H9 (cell line): ENCODE results near the gene ETV6. TPM values are rescaled to one million over a fixed set of nuclear protein-coding genes. Genes with fewer than 3 reads are reported as not detected.

Experiments
- DNase-seq: peaks from one replicate; pipeline ENCODE4 v3.0.0-alpha.2; 2017
- H2AFZ ChIP-seq: one replicate; pipeline ENCODE4 v1.6.1; 2013; ENCODE audit warnings: mild to moderate bottlenecking, low read length, control low read depth, moderate library complexity
- H2AK5ac ChIP-seq: 2 replicates; pipeline ENCODE4 v1.6.1; 2013; ENCODE audit warnings: low read length, control low read depth, mixed read lengths; ENCODE audit not compliant: insufficient read length
- H2BK120ac ChIP-seq: one replicate; pipeline ENCODE4 v1.6.1; 2013; ENCODE audit warnings: low read depth, mild to moderate bottlenecking, low read length, control low read depth, inconsistent platforms; ENCODE audit not compliant: poor library complexity, severe bottlenecking
- H2BK12ac ChIP-seq: 2 replicates; pipeline ENCODE4 v1.6.1; 2013; ENCODE audit warnings: low read length, control low read depth, mixed read lengths, low read depth; ENCODE audit not compliant: insufficient read length
- H2BK15ac ChIP-seq: 2 replicates; pipeline ENCODE4 v1.6.1; 2013; ENCODE audit warnings: low read depth, low read length, control low read depth
- H2BK20ac ChIP-seq: one replicate; pipeline ENCODE4 v1.6.1; 2013; ENCODE audit warnings: low read depth, mild to moderate bottlenecking, low read length, control low read depth, inconsistent platforms; ENCODE audit not compliant: poor library complexity, severe bottlenecking
- H2BK5ac ChIP-seq: 2 replicates; pipeline ENCODE4 v1.6.1; 2013; ENCODE audit warnings: low read length, control low read depth, mixed read lengths; ENCODE audit not compliant: insufficient read length
- H3K14ac ChIP-seq: 2 replicates; pipeline ENCODE4 v1.6.1; 2013; ENCODE audit warnings: low read length, control low read depth; ENCODE audit not compliant: insufficient read depth
- H3K18ac ChIP-seq: 2 replicates; pipeline ENCODE4 v1.6.1; 2013; ENCODE audit warnings: low read depth, mild to moderate bottlenecking, mixed read lengths, low read length, control low read depth; ENCODE audit not compliant: insufficient read length
- H3K23ac ChIP-seq: 2 replicates; pipeline ENCODE4 v1.6.1; 2013; ENCODE audit warnings: low read length, control low read depth, mixed read lengths, low read depth; ENCODE audit not compliant: insufficient read length
- H3K23me2 ChIP-seq: 2 replicates; pipeline ENCODE4 v1.6.1; 2013; ENCODE audit warnings: low read depth, mild to moderate bottlenecking, mixed read lengths, low read length, control low read depth; ENCODE audit not compliant: insufficient read length, poor library complexity, severe bottlenecking
- H3K27ac ChIP-seq: 2 replicates; pipeline ENCODE4 v1.5.1; 2013; ENCODE audit warnings: low read length, control low read depth, mixed read lengths, low read depth; ENCODE audit not compliant: insufficient read length
- H3K27me3 ChIP-seq: 2 replicates; pipeline ENCODE4 v1.6.1; 2013; ENCODE audit warnings: low read length, control low read depth, inconsistent platforms; ENCODE audit not compliant: insufficient read depth
- H3K4ac ChIP-seq: 2 replicates; pipeline ENCODE4 v1.6.1; 2013; ENCODE audit warnings: low read depth, mild to moderate bottlenecking, control low read depth, inconsistent platforms, low read length, moderate library complexity
- H3K4me1 ChIP-seq: 2 replicates; pipeline ENCODE4 v1.6.1; 2013; ENCODE audit warnings: low read length, control low read depth, inconsistent platforms; ENCODE audit not compliant: insufficient read depth
- H3K4me2 ChIP-seq: 2 replicates; pipeline ENCODE4 v1.6.1; 2013; ENCODE audit warnings: low read length, control low read depth, mixed read lengths; ENCODE audit not compliant: insufficient read length, insufficient read depth
- H3K56ac ChIP-seq: 2 replicates; pipeline ENCODE4 v1.6.1; 2013; ENCODE audit warnings: low read depth, mild to moderate bottlenecking, mixed read lengths, low read length, control low read depth; ENCODE audit not compliant: insufficient read length
- H3K79me1 ChIP-seq: 2 replicates; pipeline ENCODE4 v1.6.1; 2013; ENCODE audit warnings: low read depth, mild to moderate bottlenecking, moderate library complexity, low read length, control low read depth, inconsistent platforms; ENCODE audit not compliant: insufficient read depth, poor library complexity, severe bottlenecking
- H3K79me2 ChIP-seq: 2 replicates; pipeline ENCODE4 v1.6.1; 2013; ENCODE audit warnings: low read length, control low read depth, inconsistent platforms; ENCODE audit not compliant: insufficient read depth
- H3K9ac ChIP-seq: 2 replicates; pipeline ENCODE4 v1.6.1; 2013; ENCODE audit warnings: low read length, control low read depth, mixed read lengths; ENCODE audit not compliant: insufficient read length; ENCODE audit errors: extremely low read depth
- H3K9me3 ChIP-seq: one replicate; pipeline ENCODE4 v1.6.1; 2013; ENCODE audit warnings: low read depth, low read length, inconsistent platforms; ENCODE audit not compliant: control insufficient read depth
- H3T11ph ChIP-seq: one replicate; pipeline ENCODE4 v1.6.1; 2013; ENCODE audit warnings: mild to moderate bottlenecking, low read length, control low read depth, inconsistent platforms
- H4K20me1 ChIP-seq: one replicate; pipeline ENCODE4 v1.6.1; 2013; ENCODE audit not compliant: control insufficient read depth, insufficient read length, insufficient read depth
- H4K5ac ChIP-seq: 2 replicates; pipeline ENCODE4 v1.6.1; 2013; ENCODE audit warnings: low read depth, mild to moderate bottlenecking, mixed read lengths, low read length, control low read depth; ENCODE audit not compliant: insufficient read length
- H4K8ac ChIP-seq: replicated peaks from 2 replicates; pipeline ENCODE4 v1.6.1; 2013; ENCODE audit warnings: low read length, control low read depth, mixed read lengths, low read depth; ENCODE audit not compliant: insufficient read length
- H4K91ac ChIP-seq: 2 replicates; pipeline ENCODE4 v1.6.1; 2013; ENCODE audit warnings: low read depth, mild to moderate bottlenecking, moderate library complexity, mixed read lengths, low read length, control low read depth; ENCODE audit not compliant: insufficient read length
- H3K27ac Mint-ChIP-seq, 3 experiments: 2 replicates in 2 of 3; 3 replicates in 1 of 3; pipeline ENCODE4 v1.8.0; 2020 to 2021; ENCODE audit warnings: mixed read lengths in 3 of 3, mild to moderate bottlenecking in 1 of 3, moderate library complexity in 1 of 3
- H3K27me3 Mint-ChIP-seq: 2 replicates; pipeline ENCODE4 v1.8.0; 2021; ENCODE audit warnings: low read depth, mild to moderate bottlenecking, moderate library complexity, mixed read lengths
- H3K36me3 Mint-ChIP-seq, 3 experiments: 2 replicates in 2 of 3; 3 replicates in 1 of 3; pipeline ENCODE4 v1.8.0; 2020 to 2021; ENCODE audit warnings: low read depth in 3 of 3, mixed read lengths in 3 of 3; ENCODE audit not compliant: insufficient read depth in 1 of 3
- H3K4me1 Mint-ChIP-seq, 2 experiments: 2 replicates each; pipeline ENCODE4 v1.8.0; 2020; ENCODE audit warnings: mixed read lengths in 2 of 2
- H3K4me3 Mint-ChIP-seq, 2 experiments: 2 replicates in 1 of 2; 3 replicates in 1 of 2; pipeline ENCODE4 v1.8.0; 2020 to 2021; ENCODE audit warnings: mild to moderate bottlenecking in 2 of 2, mixed read lengths in 2 of 2, moderate library complexity in 1 of 2
- H3K9me3 Mint-ChIP-seq, 2 experiments: 2 replicates in 1 of 2; 3 replicates in 1 of 2; pipeline ENCODE4 v1.8.0; 2020; ENCODE audit warnings: mild to moderate bottlenecking in 2 of 2, mixed read lengths in 2 of 2, moderate library complexity in 1 of 2
- WGBS: extraction: QIAGEN DNeasy Blood & Tissue Kit; methylation state at CpG from one replicate; pipeline ENCODE4 v1.1.7; 2013; ENCODE audit warnings: missing lambda C conversion rate, low lambda C conversion rate, mixed read lengths; ENCODE audit not compliant: insufficient read length; ENCODE audit errors: extremely low coverage; 5-methylcytosine and 5-hydroxymethylcytosine counted together
- total RNA-seq: library from RNA; stranded (reverse); gene quantifications from 2 replicates; pipeline ENCODE4 v1.2.1, GENCODE V29; 2021
- TF ChIP-seq, protein P1 (sequence below): fragments of 200-600 bp; sonication (generic); conservative IDR thresholded peaks from 3 replicates; pipeline ENCODE4 v1.8.0; 2021; ENCODE audit warnings: antibody characterized with exemption, mild to moderate bottlenecking

The ETV6 gene
- total RNA-seq, 1 experiment from 2014 or later, result 28.7 TPM

DNA sequence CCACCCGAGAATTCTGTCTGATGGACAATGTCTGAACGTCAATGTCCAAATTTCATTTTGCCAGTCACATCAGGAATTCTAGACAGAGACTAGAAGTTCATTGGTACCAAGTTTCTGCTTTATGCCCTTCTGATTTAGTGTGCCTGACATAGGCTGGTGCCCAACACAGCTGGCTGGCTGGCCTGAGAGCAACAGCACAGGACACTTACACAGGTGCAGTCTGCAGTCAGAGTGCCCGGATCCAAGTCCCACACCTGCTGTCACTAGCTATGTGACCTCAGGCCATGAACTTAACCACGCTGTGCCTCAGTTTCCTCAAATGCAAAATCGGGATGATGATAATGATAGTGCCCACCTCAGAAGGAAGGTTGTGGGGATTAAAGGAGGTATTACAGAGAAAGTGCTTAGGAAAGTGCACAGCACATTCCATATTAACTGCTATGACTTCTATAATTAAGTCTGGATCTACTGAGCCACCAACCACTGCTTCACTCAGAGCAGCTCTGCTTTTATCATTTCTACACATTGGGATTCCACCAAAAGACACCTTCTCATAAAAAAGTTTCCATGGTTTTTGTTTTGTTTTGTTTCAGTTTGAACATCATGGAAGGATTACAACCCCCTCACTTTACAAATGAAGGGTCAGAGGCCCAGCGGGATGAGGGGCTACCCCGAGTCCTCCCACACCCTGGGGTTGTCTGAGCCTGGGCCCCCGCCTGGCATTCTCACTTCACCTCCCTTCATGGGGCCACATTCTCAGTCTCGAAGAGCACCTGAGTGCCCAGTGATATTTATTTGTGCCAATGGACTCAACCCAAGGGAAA lies 252.4 kb downstream of the ETV6 start:
- Mint-ChIP-seq H3K4me3 (no peak overlapping the region), H3K9me3 (peaks cover 5 to 8% of the 10 kb centered on the region in 2 experiments; a peak in 4 of 5 replicates), H3K4me1 (peaks cover 4 to 10% of the 10 kb centered on the region in 2 experiments), H3K27ac (peak overlapping the region in 1 of 3 experiments; percentile 22; a peak in 2 of 7 replicates), H3K36me3 (peaks cover 0 to 4% (median 0%) of the 10 kb centered on the region in 3 experiments; a peak in 4 of 7 replicates), H3K27me3 (peaks cover 3% of the 10 kb centered on the region)
- no peaks in the 10 kb centered on the region for H3K23me2 ChIP-seq
- no peaks in the 10 kb centered on the region for H3K27me3 ChIP-seq
- no peak overlapping the region for H4K91ac ChIP-seq
- no peak overlapping the region for H2BK12ac ChIP-seq
- no peak for DNase-seq
- no peak overlapping the region for H2BK20ac ChIP-seq
- H3K9me3 ChIP-seq, result no peaks in the 10 kb centered on the region
- H3K4me1 ChIP-seq, result no peaks in the 10 kb centered on the region
- no peak overlapping the region for H2BK5ac ChIP-seq
- H4K5ac ChIP-seq, result no peak overlapping the region
- H3T11ph ChIP-seq, result no peak overlapping the region
- H4K20me1 ChIP-seq, result no peaks in the 10 kb centered on the region
- no peaks in the 10 kb centered on the region for H3K79me2 ChIP-seq
- no peak overlapping the region for H3K56ac ChIP-seq
- no peak overlapping the region for H3K27ac ChIP-seq
- H4K8ac ChIP-seq, result no peak overlapping the region
- TF ChIP-seq, protein P1, sequence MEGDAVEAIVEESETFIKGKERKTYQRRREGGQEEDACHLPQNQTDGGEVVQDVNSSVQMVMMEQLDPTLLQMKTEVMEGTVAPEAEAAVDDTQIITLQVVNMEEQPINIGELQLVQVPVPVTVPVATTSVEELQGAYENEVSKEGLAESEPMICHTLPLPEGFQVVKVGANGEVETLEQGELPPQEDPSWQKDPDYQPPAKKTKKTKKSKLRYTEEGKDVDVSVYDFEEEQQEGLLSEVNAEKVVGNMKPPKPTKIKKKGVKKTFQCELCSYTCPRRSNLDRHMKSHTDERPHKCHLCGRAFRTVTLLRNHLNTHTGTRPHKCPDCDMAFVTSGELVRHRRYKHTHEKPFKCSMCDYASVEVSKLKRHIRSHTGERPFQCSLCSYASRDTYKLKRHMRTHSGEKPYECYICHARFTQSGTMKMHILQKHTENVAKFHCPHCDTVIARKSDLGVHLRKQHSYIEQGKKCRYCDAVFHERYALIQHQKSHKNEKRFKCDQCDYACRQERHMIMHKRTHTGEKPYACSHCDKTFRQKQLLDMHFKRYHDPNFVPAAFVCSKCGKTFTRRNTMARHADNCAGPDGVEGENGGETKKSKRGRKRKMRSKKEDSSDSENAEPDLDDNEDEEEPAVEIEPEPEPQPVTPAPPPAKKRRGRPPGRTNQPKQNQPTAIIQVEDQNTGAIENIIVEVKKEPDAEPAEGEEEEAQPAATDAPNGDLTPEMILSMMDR, result no peak
- no peak overlapping the region for H2BK15ac ChIP-seq
- H3K14ac ChIP-seq, result no peak overlapping the region
- H3K4me2 ChIP-seq, result no peak overlapping the region
- H2AK5ac ChIP-seq, result no peak overlapping the region
- H3K18ac ChIP-seq, result no peak overlapping the region
- no CpG with 5 or more reads among the region's 9 CpGs for WGBS
- H3K23ac ChIP-seq, result no peak overlapping the region
- no peak overlapping the region for H3K9ac ChIP-seq
- H2AFZ ChIP-seq, result no peak overlapping the region
- no peak overlapping the region for H2BK120ac ChIP-seq
- no peak overlapping the region for H3K4ac ChIP-seq
- H3K79me1 ChIP-seq, result no peaks in the 10 kb centered on the region
